ENCODE data around the gene SNX25. TPM values are rescaled to one million over a fixed set of nuclear protein-coding genes. Genes with fewer than 3 reads are reported as not detected.
"Not testable (repeated sequence)": the region's sequence is repeated elsewhere in the genome, so short reads cannot be mapped to it uniquely, and the experiment has no call there.

SNX25 gene
- total and polyA plus RNA-seq, 12 donors = 4.4 to 12.6 (median 9.2) TPM

GRCh38 chr4:185238750-185239149, 29.4 kb downstream of the SNX25 start:
- H3K4me3 ChIP-seq = no peak overlapping the region
- WGBS, 2 donors = 95 to 97% methylated on average over 4 of the region's 4 CpGs
- H3K9me3 ChIP-seq = peaks cover 0 to 11% (median 0%) of the 10 kb centered on the region in 11 donors
- H3K27ac ChIP-seq = no peak overlapping the region
- TF ChIP-seq CTCF (IDR thresholded peaks at IDR 0.05) = no peak
- no peaks in the 10 kb centered on the region for H3K27me3 ChIP-seq
- no peaks in the 10 kb centered on the region for H3K36me3 ChIP-seq
- H3K4me1 ChIP-seq = peaks cover 0 to 46% (median 13%) of the 10 kb centered on the region in 9 donors
- DNase-seq (no peak), ATAC-seq (no peak)
- intact Hi-C loops (cut with DNase I) = no loop called here

DNA sequence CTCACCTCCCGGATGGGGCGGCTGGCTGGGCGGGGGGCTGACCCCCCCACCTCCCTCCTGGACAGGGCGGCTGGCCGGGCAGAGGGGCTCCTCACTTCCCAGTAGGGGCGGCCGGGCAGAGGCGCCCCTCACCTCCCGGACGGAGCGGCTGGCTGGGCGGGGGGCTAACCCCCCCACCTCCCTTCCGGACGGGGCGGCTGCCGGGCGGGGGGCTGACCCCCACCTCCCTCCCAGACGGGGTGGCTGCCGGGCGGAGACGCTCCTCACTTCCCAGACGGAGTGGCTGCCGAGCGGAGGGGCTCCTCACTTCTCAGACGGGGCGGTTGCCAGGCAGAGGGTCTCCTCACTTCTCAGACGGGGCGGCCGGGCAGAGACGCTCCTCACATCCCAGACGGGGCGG, 31.1 kb downstream of the SNX25 start:
- intact Hi-C loops (cut with DNase I); H3K4me3 ChIP-seq; DNase-seq; H3K27me3 ChIP-seq; H3K27ac ChIP-seq; H3K36me3 ChIP-seq; ATAC-seq: not testable (repeated sequence)
- peaks cover 0 to 47% (median 12%) of the 10 kb centered on the region in 9 donors for H3K4me1 ChIP-seq
- H3K9me3 ChIP-seq = peaks cover 0 to 11% (median 0%) of the 10 kb centered on the region in 11 donors
- 93 to 100% methylated on average over 6 to 18 of the region's 32 CpGs for WGBS, 2 donors

DNA sequence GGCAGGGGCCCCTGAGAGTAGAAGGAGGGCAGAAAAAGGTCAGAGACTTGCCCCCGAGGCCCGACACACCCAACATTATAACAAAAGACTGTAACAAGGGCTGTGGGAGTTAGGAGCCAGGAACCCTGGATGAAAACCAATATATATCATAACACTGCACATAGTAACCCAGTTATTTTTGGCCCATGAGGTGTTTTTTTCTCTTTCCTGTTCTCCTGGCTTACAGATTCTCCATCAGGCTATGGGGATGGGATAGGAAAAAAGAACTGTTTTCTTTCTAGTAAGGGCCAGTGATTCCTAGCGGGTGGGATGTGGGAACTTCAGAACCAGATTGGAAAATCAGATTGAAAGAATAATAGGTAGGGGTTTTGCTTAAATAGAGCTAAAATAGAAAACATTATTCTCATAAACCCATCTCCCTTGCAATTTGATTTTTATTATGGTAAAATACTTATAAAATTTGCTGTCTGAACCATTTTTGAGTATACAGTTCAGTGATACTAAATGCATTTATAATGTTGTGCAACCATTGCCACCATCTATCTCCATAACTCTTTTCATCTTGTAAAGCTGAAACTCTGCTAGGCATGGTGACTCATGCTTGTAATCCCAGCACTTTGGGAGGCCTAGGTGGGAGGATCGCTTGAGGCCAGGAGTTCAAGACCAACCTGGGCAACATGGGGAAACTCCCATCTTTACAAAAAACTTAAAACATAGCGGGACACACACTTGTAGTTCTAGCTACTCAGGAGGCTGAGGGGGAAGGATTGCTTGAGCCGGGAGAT, 33.5 kb downstream of the SNX25 start:
- intact Hi-C loops (cut with DNase I) = no loop called here
- Histone ChIP-seq H3K27ac (peak overlapping the region in 1 of 10 donors; percentile 34), H3K4me3 (no peak overlapping the region), H3K27me3 (no peaks in the 10 kb centered on the region), H3K4me1 (peaks cover 0 to 29% (median 0%) of the 10 kb centered on the region in 9 donors), H3K9me3 (peaks cover 0 to 11% (median 0%) of the 10 kb centered on the region in 11 donors), H3K36me3 (no peaks in the 10 kb centered on the region)
- no peak for TF ChIP-seq CTCF (IDR thresholded peaks at IDR 0.05)
- no peak for DNase-seq
- 80% methylated on average over 6 of the region's 6 CpGs for WGBS, 2 donors
- peak in 3 of 8 donors; percentile 19 to 62 (median 47) for ATAC-seq

DNA sequence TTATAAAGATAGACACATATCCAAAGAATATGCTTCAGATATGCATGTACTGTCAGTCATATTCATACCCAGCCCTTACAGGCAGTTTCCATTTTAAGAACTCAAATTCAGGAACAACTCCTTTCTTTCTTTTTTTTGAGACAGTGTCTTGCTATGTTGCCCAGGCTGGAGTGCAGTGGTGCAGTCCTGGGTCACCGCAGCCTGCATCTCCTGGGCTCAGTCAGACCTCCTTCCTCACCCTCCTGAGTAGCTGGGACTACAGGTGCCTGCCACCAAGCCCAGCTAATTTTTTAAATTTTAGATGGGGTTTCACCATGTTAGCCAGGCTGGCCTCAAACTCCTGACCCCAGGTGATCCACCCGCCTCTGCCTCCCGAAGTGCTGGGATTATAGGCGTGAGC, 34.5 kb downstream of the SNX25 start:
- 77 to 89% methylated on average over 4 of the region's 4 CpGs for WGBS, 2 donors
- no peak for DNase-seq
- Histone ChIP-seq H3K4me3 (no peak overlapping the region), H3K9me3 (peaks cover 0 to 5% (median 0%) of the 10 kb centered on the region in 11 donors), H3K27me3 (no peaks in the 10 kb centered on the region), H3K27ac (no peak overlapping the region), H3K36me3 (peaks cover 0 to 8% (median 0%) of the 10 kb centered on the region in 9 donors), H3K4me1 (peaks cover 0 to 27% (median 0%) of the 10 kb centered on the region in 9 donors)
- no peak for TF ChIP-seq CTCF (IDR thresholded peaks at IDR 0.05)
- intact Hi-C loops (cut with DNase I) = no loop called here
- ATAC-seq = no peak

GRCh38 chr4:185244763-185245162, 35.4 kb downstream of the SNX25 start:
- DNase-seq = no peak
- H3K4me3 ChIP-seq = no peak overlapping the region
- 46 to 76% methylated on average over 4 of the region's 4 CpGs for WGBS, 2 donors
- peaks cover 0 to 11% (median 0%) of the 10 kb centered on the region in 9 donors for H3K36me3 ChIP-seq
- TF ChIP-seq CTCF (IDR thresholded peaks at IDR 0.05) = no peak
- H3K27me3 ChIP-seq = no peaks in the 10 kb centered on the region
- intact Hi-C loops (cut with DNase I) = no loop called here
- no peak overlapping the region for H3K27ac ChIP-seq
- no peaks in the 10 kb centered on the region for H3K9me3 ChIP-seq
- ATAC-seq = no peak
- H3K4me1 ChIP-seq = peaks cover 0 to 27% (median 0%) of the 10 kb centered on the region in 9 donors

Data from heart right ventricle (tissue), 16 donors.